ENCODE results near the gene RHBDL3. TPM values are rescaled to one million over a fixed set of nuclear protein-coding genes. Genes with fewer than 3 reads are reported as not detected.
"Not testable (repeated sequence)": the region's sequence is repeated elsewhere in the genome, so short reads cannot be mapped to it uniquely, and the experiment has no call there.

The RHBDL3 gene
- polyA plus RNA-seq, 4 donors, result 1.2 to 1.8 (median 1.6) TPM

- DNase-seq (ENCODE audit: low read depth in 4 of 4, low spot score in 2 of 4), result no peak
Measured at GRCh38 chr17:32320847-32321246, 55.2 kb downstream of the RHBDL3 start.

GRCh38 chr17:32323046-32323445 lies 57.4 kb downstream of the RHBDL3 start:
- DNase-seq (ENCODE audit: low read depth in 4 of 4, low spot score in 2 of 4), result no peak

GRCh38 chr17:32323811-32324491 lies 58.3 kb downstream of the RHBDL3 start:
- DNase-seq (ENCODE audit: low read depth in 4 of 4, low spot score in 2 of 4), result no peak

DNA sequence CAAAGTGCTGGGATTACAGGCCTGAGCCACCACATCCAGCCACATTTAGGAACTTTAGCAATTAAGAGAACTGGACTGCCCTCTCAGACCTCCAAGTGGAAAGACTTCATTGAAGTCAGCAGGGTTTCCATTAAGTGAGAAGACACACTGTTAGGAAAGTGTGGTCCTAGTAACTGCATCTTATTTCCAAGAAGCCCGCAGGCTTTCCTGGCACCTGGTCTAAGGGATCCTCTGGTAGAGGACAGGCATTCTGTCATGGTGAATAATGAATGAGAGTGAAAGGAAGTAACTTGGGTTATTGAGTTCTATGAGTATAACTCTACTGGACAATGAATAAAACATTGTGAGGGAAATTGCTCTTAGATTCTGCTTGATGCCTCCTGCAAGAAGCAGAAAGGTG lies 62.3 kb downstream of the RHBDL3 start:
- DNase-seq (ENCODE audit: low read depth in 4 of 4, low spot score in 2 of 4), result no peak

DNA sequence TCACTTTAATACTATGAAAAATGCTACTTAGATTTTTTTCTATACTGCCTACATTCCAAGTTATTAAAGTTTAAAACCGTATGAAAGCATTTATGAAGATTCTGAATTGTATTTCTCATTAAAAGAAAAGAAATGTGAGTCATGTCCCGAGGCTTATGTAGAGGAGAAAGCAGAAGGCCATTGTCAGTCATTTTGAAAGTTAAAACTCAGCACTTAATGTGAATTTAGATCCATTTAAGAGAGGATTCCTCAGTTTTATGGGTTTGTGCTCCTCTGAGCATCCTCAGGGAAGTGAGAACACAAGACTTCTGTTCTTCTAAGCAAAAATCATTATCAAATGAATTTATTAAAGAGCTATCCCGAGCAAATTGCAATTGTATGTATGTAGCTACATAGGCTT lies 64.5 kb downstream of the RHBDL3 start:
- no peak for DNase-seq (ENCODE audit: low read depth in 4 of 4, low spot score in 2 of 4)

GRCh38 chr17:32331243-32332040 lies 65.8 kb downstream of the RHBDL3 start:
- DNase-seq (ENCODE audit: low read depth in 4 of 4, low spot score in 2 of 4), result no peak

DNA sequence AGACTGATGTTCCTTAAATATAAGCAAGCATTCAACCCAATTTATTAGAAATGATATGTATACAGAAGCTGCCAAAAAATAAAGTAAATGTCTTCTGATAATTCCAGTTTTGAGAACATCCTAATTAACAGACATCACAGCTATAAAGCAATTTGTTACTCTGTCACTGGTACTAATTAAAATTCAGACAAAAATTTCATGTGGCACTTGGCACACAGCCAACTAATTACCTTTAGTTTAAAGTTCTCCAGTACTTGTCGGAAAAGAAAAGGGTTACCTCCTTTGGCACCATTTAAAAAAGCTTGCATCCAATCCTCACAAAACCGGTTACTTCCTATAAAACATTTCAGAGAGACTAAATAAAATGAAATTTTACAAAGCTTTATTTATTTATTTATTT lies 67.6 kb downstream of the RHBDL3 start:
- DNase-seq (ENCODE audit: low read depth in 4 of 4, low spot score in 2 of 4), result no peak

DNA sequence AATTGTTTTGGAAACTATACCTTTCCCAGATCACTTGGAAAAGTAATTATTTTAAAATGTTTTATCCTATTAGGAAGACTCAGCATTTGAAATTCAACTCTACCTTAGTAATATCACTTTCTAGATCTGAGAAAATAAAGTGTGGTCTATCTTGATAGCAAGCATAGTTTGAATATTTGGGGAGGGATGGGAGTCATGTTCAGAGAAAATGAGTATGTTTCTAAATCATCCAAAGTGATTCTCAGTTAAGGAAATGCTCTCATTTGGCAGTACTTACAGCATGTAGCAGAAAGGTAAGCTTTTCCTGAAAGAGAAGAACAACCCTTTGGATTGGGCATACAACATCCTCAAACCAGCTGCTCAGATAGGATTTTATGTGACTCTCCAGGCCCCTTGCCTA lies 69.4 kb downstream of the RHBDL3 start:
- DNase-seq (ENCODE audit: low read depth in 4 of 4, low spot score in 2 of 4), result no peak

- DNase-seq (ENCODE audit: low read depth in 4 of 4, low spot score in 2 of 4), result no peak
Measured at GRCh38 chr17:32335687-32336086, 70.1 kb downstream of the RHBDL3 start.

DNA sequence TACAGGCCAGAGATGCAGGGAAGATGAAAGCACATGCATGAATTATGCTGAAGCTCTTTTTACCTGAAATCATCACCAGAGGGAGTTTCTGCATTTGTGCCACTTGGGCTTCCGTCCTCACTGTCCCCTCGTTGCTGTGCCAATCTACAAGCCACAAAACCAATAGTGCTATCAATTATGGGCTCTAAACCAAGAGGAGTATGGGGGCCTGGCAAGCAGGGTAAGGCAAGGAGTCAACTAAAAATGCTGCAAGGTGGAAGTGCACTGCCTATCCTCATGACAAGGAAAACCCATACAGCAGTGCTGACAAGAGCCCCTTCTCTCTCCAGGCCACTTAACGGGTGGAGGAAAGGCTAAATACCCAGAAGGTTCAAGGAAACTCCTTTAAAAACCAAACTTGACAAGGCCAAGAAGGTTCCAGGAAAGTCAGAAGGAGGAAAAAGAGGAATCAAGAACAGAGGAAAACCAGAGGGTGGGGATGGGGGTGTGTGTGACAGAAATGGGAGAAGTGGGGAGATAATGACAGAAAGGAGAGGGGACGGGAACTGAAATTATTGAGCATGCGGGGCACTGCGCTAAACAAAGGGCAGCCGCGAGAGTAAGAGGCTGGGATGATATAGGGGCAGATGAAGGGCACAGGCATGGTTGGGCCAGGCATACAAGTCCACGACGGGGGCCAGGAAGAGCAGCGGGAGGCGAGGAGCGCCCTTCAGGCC lies 75.7 kb downstream of the RHBDL3 start:
- DNase-seq (ENCODE audit: low read depth in 4 of 4, low spot score in 2 of 4), result no peak

GRCh38 chr17:32341857-32342602 lies 76.4 kb downstream of the RHBDL3 start, which contains the start of gene C17orf75:
Gene C17orf75, minus strand, starts transcription at chr17:32342173. Its CDS starts 34 bp downstream, at chr17:32342139.
- peak in 2 of 4 donors; percentile 61 to 65 for DNase-seq (ENCODE audit: low read depth in 4 of 4, low spot score in 2 of 4)

- no peak for DNase-seq (ENCODE audit: low read depth in 4 of 4, low spot score in 2 of 4)
Measured at GRCh38 chr17:32342603-32343325, 77.1 kb downstream of the RHBDL3 start.

- DNase-seq (ENCODE audit: low read depth in 4 of 4, low spot score in 2 of 4), result no peak
Measured at GRCh38 chr17:32345951-32346600, 80.4 kb downstream of the RHBDL3 start.

- DNase-seq (ENCODE audit: low read depth in 4 of 4, low spot score in 2 of 4), result no peak
Measured at GRCh38 chr17:32348483-32348800, 82.8 kb downstream of the RHBDL3 start.

DNA sequence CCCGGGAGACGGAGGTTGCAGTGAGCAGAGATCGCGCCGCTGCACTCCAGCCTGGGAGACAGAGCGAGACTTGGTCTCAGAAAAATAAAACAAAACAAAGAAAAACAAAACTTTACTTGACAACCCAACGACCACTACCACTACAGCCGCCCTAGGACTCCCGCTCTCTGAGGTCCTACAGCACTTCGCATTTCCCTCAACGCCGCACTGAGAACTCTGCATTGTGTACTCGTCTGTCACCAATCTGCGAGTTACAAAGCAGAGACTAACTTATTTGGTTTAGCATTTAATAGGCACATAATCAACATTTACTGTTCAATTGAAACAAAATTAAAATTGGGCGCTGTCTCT lies 83.8 kb downstream of the RHBDL3 start:
- no peak for DNase-seq (ENCODE audit: low read depth in 4 of 4, low spot score in 2 of 4)

DNA sequence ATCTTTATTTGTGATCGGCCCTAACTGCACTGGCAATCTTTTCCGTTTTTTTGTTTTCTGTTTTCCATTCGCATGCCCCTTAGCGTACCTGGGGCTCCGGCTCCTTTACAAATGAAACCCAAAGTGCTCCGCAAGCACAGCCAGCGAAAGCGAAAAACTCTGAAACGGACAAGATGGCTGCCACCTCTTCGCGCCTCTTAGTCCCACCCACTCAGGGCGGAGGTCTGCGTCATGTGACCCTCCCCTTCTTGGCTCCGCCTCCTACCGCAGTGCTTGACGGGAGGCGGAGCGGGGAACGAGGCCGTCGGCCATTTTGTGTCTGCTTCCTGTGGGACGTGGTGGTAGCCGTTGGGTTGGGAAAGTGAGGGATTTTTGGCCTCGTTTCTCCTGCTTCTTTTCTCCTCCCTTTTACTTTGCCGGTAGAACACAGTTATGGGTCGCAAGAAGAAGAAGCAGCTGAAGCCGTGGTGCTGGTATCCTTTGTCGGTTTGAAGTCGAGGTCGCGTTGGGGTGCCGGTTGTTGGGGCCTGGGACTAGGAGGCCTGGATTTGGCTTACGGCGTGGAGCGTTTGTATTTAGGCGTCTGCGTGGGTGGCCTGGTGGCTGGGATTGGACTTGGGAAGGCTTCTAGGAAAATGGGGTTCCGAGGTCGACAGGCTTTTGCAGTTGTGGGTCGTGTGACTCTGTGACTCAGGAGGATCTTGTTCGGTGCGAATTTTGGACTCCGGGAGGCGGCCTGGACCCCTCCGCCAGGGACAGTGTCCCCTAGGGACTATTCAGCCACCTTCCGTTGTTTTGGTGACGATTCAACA lies 84.4 kb downstream of the RHBDL3 start, which contains the start of gene ZNF207:
Gene ZNF207, plus strand, starts transcription at position 304 of the 812 bp plus-strand sequence. Its CDS starts 129 bp downstream, at position 433.
- peak; percentile 93 to 95 (median 94) for DNase-seq (ENCODE audit: low read depth in 4 of 4, low spot score in 2 of 4)

- peak in 1 of 4 donors; percentile 44 for DNase-seq (ENCODE audit: low read depth in 4 of 4, low spot score in 2 of 4)
Measured at GRCh38 chr17:32350666-32351418, 85.2 kb downstream of the RHBDL3 start.

DNA sequence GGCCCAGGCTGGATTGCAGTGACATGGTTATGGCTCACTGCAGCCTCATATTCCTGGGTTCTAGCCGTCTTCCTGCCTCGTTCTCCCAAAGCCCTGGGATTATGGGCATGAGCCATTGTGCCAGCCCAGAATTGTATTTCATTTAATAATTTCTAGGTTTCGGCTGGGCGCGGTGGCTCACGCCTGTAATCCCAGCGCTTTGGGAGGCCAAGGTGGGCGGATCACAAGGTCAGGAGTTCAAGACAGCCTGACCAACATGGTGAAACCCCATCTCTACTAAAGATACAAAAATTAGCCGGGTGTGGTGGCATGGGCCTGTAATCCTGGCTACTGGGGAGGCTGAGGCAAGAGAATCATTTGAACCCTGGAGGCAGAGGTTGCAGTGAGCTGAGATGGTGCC lies 87.1 kb downstream of the RHBDL3 start:
- not testable (repeated sequence) for DNase-seq (ENCODE audit: low read depth in 4 of 4, low spot score in 2 of 4)

Data from left renal cortex interstitium (tissue), 4 donors.